Glutamatergic neuron (in vitro differentiated cells): Measurements from ENCODE around the gene MLH1. TPM values are rescaled to one million over a fixed set of nuclear protein-coding genes. Genes with fewer than 3 reads are reported as not detected.

Experiments
- DNase-seq: peaks from one replicate; pipeline ENCODE4 v3.0.0; 2022
- H3K27ac Mint-ChIP-seq: one replicate; pipeline ENCODE4 v1.8.0; 2020; ENCODE audit warnings: mild to moderate bottlenecking, mixed read lengths, inconsistent platforms; ENCODE audit not compliant: unreplicated experiment
- H3K27me3 Mint-ChIP-seq: one replicate; pipeline ENCODE4 v1.8.0; 2020; ENCODE audit warnings: mild to moderate bottlenecking, moderate library complexity, mixed read lengths, inconsistent platforms; ENCODE audit not compliant: unreplicated experiment
- H3K36me3 Mint-ChIP-seq: one replicate; pipeline ENCODE4 v1.8.0; 2020; ENCODE audit warnings: mild to moderate bottlenecking, mixed read lengths, inconsistent platforms; ENCODE audit not compliant: unreplicated experiment
- H3K4me1 Mint-ChIP-seq: one replicate; pipeline ENCODE4 v1.8.0; 2020; ENCODE audit warnings: mild to moderate bottlenecking, low read depth, mixed read lengths, inconsistent platforms; ENCODE audit not compliant: unreplicated experiment
- H3K4me3 Mint-ChIP-seq: one replicate; pipeline ENCODE4 v1.8.0; 2020; ENCODE audit warnings: mild to moderate bottlenecking, mixed read lengths, inconsistent platforms; ENCODE audit not compliant: unreplicated experiment
- H3K9me3 Mint-ChIP-seq: one replicate; pipeline ENCODE4 v1.8.0; 2020; ENCODE audit warnings: mild to moderate bottlenecking, moderate library complexity, mixed read lengths, inconsistent platforms; ENCODE audit not compliant: unreplicated experiment
- CTCF ChIP-seq: fragments of 200-600 bp; sonication (generic); IDR thresholded peaks from one replicate; pipeline ENCODE4 v1.5.0; 2021; ENCODE audit not compliant: partially characterized antibody, unreplicated experiment
- total RNA-seq: library from RNA; stranded (reverse); fragmentation: NEBNext Ultra II Directional; extraction: Animal tissue kit (Norgen Biotek cat#: 25700); gene quantifications from one replicate; pipeline ENCODE4 v1.2.1, GENCODE V29; 2021; ENCODE audit not compliant: unreplicated experiment

MLH1 gene
- total RNA-seq, 1 donor from 2014 or later, result 30.4 TPM

DNA sequence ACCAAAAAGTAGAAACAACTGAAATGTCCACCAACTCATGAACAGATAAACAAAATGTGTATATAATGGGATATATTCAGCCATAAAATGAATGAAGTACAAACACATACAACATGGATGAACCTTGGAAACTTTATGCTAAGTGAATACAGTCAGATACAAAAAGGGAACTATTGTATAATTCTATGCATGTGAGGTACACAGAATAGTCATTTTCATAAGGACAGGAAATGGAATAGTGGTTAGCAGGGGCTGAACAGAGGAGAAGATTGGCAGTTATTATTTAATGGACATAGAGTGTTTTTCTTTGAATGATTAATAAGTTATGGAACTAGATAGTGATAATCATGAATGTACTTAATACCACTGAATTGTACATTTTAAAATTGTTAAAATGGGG, 28.5 kb upstream of the MLH1 start:
- H3K36me3 Mint-ChIP-seq, result no peaks in the 10 kb centered on the region
- no peak for TF ChIP-seq CTCF
- peaks cover 2% of the 10 kb centered on the region for H3K27me3 Mint-ChIP-seq
- H3K9me3 Mint-ChIP-seq, result no peaks in the 10 kb centered on the region
- H3K4me3 Mint-ChIP-seq, result no peak overlapping the region
- no peak overlapping the region for H3K27ac Mint-ChIP-seq
- no peak for DNase-seq
- H3K4me1 Mint-ChIP-seq, result peaks cover 4% of the 10 kb centered on the region

GRCh38 chr3:36965440-36965839, 27.9 kb upstream of the MLH1 start:
- Mint-ChIP-seq H3K9me3 (no peaks in the 10 kb centered on the region), H3K4me3 (no peak overlapping the region), H3K27ac (no peak overlapping the region), H3K4me1 (peaks cover 7% of the 10 kb centered on the region), H3K27me3 (peaks cover 2% of the 10 kb centered on the region), H3K36me3 (no peaks in the 10 kb centered on the region)
- no peak for DNase-seq
- no peak for TF ChIP-seq CTCF

DNA sequence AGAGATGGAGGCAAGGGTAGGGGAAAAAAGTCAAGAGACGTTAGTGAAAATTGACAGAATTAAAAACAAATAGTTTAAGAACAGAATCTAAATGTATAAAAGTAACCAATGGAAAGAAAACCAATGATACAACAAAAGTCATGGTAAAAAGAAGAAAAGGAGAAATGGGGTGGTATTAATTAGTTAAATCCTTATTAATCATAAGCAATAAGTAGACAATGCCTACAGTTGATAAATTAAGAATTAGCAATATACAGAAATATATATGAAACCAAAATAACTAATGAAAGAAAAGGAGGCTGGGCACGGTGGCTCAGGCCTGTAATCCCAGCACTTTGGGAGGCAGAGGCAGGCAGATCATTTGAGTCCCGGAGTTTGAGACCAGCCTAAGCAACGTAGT, 24.2 kb upstream of the MLH1 start:
- no peak overlapping the region for H3K27ac Mint-ChIP-seq
- no peaks in the 10 kb centered on the region for H3K36me3 Mint-ChIP-seq
- H3K4me1 Mint-ChIP-seq, result peaks cover 7% of the 10 kb centered on the region
- no peaks in the 10 kb centered on the region for H3K9me3 Mint-ChIP-seq
- DNase-seq, result no peak
- H3K27me3 Mint-ChIP-seq, result peaks cover 2% of the 10 kb centered on the region
- H3K4me3 Mint-ChIP-seq, result peak overlapping the region; percentile 25
- no peak for TF ChIP-seq CTCF

- Mint-ChIP-seq H3K4me1 (peaks cover 7% of the 10 kb centered on the region), H3K4me3 (peak overlapping the region; percentile 4), H3K27me3 (peaks cover 2% of the 10 kb centered on the region), H3K9me3 (no peaks in the 10 kb centered on the region), H3K27ac (no peak overlapping the region), H3K36me3 (no peaks in the 10 kb centered on the region)
- TF ChIP-seq CTCF, result no peak
- DNase-seq, result peak; percentile 24
Observed at GRCh38 chr3:36969540-36970432, 23.5 kb upstream of the MLH1 start.

GRCh38 chr3:36972163-36972562, 21.2 kb upstream of the MLH1 start:
- H3K27ac Mint-ChIP-seq, result no peak overlapping the region
- no peaks in the 10 kb centered on the region for H3K9me3 Mint-ChIP-seq
- no peaks in the 10 kb centered on the region for H3K36me3 Mint-ChIP-seq
- no peak for DNase-seq
- H3K27me3 Mint-ChIP-seq, result peaks cover 2% of the 10 kb centered on the region
- no peak overlapping the region for H3K4me3 Mint-ChIP-seq
- TF ChIP-seq CTCF, result no peak
- peaks cover 7% of the 10 kb centered on the region for H3K4me1 Mint-ChIP-seq
